Limb (tissue), 2 donors: ENCODE measurements around the gene IQSEC1.

ENCODE experiments used
- DNase-seq, 2 donors: peaks; one replicate each; pipeline ENCODE4 v3.0.0-alpha.2; 2016; ENCODE audit errors: extremely low spot score in 2 of 2

The IQSEC1 gene

DNA sequence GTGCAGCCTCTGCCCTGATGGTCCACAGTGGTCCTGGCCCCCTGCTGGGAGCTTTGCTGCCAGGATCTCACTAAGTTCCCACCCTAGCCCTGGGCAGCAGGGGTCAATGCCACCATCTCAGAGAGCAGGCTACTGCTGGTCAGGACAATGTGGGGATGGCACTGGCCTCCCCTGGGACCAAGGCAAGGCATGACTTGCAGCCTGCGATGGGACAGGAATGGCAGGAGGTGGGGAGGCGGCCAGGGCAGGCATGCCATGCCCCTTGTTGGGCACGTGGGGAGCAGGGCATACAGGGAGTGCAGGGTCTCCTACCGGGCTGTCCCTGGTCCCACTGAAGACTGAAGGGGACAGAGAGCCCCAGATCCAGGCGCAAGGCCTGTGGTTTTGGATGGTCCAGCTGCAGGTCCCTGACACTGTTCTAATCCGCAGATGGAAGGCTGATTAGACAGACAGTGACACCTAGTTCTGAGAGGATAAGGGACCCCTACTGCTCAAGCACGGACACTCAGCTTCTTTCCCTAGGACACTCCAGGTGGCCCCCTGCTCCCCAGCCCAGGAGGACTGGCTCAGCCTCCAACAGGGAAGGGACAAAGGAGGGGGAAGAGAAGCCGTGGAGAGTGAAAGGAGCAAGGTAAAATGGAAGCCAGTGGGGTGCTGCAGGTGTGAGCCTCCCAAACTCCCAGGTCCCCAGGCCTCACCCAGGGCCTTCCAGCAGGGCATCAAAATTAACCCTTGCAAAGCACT lies 162.7 kb downstream of the IQSEC1 start:
- no peak for DNase-seq

DNA sequence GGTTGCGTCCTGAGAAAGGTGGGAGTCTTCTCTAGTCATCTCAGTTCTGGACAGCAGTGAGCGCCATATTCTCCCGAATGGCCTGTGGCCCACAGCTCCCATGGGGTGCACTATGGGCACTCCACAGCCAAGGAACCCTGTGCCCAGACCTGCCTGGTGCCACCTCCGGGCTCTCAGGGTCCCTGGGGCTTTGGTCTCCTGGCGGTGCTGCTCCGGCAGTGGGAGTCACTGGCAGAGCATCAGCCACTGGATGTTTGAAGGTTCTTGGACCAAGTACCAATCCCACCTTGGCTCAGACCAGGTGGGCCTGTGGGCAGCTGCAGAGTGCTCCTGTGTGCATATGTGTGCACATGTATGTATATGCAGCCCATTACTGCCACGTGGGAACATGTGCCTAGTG lies 163.5 kb downstream of the IQSEC1 start:
- DNase-seq: no peak

DNA sequence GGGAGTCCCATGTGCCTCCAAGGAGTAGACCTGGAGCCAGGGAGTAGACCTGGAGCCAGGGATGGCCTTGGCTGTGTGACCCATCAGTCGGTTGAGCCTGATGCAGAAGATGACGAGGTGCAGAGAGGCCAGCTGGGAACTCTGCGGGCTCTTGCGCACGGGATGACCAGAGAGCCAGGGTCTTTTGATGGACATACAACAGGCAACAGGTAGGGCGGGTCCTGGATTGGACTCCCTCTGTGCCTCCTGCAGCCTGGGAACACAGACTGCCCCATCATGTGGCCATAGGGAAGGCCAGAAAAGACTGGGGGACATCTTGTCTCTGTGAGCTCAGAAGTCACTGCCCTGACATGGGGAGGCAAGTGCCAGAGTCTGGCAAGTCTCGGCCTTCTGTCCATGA lies 164.4 kb downstream of the IQSEC1 start:
- no peak for DNase-seq

DNA sequence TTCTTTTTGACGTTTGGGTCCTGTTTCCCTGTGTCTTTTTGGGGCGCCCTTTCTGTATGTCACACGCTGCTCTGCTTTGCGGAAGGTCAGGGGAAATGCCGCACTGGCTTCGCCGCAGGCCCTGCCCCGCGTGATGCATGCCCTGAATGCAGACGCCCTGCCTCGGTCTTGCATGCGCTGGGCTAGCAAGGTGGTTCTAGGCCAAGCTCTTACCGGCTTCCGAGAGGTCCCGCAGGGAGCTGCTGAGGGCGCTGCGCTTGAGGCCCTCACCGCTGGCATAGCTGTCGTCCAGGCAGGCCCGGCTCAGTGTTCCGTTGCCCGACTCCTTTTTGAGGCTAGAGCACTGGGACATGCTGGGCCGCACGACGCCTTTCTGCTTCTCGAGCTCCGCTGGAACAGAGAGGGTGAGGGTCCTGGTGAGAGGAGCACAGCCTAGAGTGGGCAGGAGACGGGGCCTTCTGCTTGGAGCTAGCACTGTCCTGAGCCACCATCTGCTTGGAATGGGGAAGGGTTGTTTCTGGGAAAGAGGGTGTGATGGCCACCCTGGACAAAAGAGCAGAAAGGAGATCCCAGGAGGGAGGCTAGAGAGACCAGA lies 165.0 kb downstream of the IQSEC1 start:
- DNase-seq: no peak

DNA sequence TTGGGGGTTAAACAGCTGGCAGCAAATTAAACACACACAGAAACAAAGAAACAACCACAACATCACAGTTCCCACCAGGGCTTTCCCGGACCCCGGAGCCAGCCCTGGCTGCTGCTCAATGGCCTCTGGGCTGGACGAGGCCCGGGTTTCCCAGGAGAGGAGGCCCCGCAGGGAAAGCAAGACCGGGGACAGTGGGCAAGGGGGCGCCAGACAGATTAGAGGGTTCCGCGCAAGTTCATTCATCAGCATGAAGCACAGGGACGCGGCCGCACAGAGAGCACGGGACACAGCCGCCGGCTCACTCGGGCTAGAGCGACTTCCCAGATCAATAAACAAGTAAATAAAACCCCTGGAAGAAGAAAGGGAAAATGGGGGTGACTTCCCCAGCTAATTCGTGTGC lies 165.5 kb downstream of the IQSEC1 start:
- DNase-seq: no peak

DNA sequence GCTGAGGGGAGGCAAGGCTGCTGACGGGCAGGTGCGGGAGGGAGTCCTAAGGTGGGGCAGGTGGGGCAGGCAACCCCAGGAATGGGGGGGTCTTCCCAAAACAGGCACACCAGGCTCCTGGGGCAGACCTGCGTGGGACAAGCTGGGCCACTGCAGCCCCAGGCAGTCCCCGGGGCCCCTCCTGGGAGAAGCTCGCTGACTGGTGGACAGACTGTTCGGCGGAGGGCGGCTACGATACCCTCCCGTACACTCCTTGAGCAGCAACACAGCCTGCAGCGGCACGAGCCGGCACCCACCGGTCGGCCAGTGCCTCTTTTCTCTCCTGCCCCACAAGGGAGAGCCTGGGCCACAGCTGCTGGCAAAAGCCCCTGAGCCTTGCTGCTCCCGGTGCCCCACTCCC lies 165.9 kb downstream of the IQSEC1 start:
- no peak for DNase-seq

DNA sequence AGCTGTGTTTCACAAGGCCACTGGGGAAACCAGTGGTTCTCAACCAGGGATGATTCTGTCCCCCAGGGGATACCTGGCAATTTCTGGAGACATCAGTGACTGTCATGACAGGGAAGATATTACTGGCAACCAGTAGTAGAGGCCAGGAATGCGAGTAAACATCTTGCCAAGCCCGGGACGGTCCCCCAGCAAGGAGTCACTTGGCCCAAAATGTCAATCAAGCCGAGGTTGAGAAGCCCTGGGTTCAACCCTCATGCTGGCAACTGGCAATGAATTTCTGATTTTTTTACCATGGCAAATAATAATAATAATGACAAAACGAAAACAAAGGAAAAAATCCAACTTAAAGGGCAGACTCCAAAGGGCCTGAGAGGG lies 166.3 kb downstream of the IQSEC1 start:
- no peak for DNase-seq

DNA sequence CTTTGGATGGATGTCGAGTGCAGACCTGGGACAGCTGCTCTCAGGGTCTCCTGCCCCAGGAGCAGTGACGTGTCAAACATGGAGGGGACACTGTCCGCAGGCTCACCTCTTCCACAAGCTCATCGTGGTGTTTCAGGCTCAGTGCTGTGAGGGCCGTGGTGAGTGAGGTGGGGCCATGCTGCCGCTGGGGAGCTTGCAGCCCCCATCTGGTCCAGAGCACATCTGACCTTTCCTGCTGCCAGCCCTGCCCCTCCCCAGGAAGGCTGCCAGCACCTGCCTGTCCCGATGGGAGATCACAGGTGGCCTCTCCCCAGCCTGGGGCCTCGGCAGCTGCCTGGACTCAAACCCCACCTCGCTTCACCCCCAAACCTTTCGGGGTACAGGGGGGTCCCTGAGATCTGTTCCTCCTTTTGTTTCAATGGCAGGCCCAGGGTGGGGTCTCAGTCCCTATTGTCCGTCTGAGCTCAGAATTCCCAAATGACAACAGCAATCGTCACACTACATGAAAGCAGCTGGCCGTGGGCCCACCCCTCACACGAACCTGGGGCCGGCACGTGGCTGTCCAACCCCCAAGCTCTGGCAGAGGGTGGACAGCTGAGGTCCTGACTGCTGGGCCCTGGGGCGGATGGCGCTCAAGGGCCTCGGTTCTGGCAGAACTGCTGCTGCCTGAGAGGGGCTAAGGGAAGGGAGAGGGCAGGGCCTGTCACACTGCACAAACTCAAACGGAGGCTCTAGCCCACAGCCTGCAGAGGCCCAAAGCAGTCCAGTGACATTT lies 166.9 kb downstream of the IQSEC1 start:
- DNase-seq: no peak

DNA sequence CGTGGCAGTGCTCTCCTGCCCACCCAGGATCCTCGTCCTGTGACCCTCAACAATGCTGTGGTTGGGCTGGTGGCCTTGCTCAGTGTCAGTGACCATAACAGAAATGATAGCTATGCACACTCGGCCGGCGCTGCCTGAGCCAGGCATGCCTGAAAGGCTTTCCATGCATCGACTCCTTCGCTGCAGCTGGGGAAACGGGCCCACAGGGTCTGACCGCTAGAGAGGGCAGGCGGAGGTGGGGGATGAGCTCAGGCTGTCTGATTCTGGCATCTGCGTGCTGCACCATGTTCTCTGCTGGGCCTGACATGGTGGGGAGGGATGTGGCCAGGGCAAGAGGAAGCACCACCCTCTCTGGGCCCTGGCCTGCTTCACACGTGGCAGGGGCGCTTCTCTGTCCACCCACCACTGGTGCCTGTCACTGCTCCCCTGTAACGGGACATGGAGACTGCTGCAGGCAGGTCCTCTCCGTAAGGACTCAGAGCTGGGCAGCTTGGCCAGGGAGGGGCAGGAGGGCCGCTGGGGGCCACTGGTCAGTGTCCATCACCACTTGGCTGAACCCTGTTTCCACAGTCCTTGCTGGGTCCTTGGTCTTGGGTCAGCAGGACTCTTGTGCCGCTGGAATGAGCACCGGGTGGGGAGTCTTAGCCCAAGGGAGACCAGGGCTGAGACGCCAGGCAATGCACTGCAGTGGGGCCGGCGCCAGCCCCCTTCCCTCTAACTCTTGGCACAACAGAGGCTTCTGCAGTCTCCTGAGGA lies 167.7 kb downstream of the IQSEC1 start:
- no peak for DNase-seq

DNA sequence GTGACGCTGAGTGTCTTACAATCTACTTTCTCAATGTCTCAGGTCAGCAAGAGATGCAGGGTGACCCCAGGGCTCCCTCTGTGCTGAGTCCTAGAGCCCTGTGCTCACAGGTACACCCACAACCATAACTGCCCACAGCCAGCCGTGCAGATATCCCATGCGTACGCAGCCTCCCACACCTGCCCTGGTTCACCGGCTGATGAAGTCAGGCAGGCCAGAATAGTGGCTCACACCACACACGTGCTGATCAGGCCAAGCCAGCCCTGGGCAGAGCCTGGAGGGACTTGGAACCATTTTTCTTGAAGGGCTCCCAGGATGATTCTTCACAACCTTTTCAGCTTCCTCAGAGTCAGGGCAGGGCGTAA lies 168.3 kb downstream of the IQSEC1 start:
- DNase-seq: no peak

DNA sequence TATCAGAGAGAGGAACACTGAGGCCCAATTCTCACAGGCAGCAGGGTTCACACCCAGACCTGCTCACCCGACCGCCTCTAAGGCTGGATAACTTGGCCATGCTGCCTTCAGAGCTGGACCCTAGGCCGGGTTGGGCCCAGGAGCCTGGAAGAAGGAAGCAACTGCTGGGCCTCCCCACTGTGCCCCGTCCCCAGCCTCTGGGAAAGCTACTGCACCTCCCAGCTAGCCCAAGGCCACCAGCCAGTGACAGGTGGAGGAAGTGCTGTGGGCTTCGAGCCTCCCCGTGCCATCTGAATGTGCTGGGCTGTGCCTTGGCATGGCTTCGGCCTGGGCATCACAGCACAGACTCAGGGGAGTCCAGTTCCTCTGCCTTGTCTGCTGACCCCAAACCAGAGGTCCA lies 169.3 kb downstream of the IQSEC1 start:
- no peak for DNase-seq

DNA sequence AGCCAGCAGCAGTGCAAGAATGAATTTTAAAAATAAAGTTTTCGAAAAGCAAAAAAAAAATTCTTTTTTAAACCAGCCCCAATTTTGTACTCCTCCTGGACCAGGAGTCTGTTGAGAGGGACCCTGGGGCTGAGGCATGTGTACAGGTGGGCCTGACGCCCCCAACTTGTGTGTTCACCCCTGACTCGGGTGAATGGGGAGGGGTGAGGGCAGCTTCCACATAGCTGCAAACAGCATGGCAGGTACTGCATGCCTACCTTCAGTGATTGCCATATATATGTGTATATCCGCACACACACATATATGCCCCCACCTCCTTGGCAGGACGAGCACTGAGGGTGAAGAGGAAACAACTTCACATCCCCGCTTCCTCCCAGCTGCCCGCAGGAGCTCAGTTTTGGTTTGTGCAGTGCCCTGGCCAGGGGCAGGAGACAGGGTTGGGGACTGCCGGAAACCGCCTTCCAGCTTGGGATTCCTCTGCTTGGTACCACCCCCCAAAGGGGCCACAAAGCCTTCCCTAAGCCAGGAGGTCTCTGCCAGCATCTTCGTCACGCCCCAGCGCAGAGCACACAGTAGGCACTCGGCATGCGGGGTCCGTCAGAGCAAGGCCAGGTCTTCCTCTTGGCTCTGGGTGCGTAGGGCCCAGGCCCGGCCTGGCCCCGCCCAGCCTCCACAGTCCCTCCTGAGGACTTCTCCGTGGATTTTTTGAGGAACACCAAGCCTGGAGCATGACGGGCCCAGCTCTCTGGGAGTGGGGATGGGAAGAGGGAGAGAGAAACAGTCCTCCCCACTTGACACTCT lies 170.0 kb downstream of the IQSEC1 start:
- no peak for DNase-seq

DNA sequence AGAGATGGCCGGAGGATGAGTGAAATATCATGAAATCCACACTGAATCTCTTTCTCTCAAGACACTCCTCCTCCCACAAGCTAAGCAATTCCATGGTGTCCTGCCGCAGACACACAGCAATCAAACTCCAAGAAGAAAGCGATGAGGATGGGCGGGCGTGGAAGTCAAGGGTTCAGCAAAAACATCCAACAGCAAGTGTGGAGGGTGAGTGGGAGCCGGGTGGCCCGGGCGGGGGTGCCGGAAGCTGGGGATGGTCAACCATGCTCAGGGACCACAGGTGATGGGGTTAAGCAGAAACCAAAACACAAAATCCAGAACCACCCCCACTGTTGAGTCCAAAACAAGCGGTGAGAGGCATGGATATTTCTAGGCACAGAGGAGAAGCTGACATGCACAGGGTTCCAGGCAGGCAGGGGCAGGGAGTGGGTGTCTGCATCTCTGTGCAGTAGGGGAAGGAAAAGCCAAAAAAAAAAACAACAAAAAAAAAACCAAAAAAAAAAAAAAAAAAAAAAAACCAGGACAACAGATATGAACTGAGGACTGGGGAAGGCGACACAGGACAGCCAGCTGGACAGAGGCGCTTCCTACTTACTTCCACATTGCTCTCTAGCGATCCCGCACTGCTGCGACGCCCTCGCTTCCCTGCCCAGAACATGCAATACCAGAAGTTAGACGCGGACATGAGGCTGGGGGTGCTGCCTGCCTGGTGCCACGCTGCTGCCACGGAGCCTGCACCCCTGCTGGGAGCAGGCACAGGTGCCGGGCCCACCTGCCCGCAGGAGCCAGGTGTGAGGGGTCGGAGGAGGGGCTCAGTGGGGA lies 170.8 kb downstream of the IQSEC1 start:
- DNase-seq: no peak

DNA sequence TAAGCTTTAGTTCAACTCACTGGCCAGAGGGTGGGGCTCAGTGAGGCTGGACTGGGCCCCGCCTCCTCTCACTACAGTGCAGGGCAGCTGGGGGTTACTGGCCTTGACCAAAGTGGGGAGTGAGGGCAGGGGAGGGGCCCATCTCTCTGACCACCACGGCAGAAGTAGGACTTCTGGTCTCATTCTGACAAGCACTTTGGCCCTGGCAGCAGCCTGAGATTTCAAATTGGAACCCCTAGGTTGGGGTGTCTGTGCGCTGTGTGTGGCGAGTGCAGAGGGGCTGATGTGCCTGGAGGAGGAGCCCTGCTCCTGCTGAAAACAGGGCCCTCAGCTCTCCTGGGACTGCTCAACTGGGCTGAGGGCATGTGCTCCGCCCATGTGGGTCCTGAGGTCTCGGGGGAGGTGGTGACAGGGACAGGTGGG lies 171.6 kb downstream of the IQSEC1 start:
- no peak for DNase-seq

DNA sequence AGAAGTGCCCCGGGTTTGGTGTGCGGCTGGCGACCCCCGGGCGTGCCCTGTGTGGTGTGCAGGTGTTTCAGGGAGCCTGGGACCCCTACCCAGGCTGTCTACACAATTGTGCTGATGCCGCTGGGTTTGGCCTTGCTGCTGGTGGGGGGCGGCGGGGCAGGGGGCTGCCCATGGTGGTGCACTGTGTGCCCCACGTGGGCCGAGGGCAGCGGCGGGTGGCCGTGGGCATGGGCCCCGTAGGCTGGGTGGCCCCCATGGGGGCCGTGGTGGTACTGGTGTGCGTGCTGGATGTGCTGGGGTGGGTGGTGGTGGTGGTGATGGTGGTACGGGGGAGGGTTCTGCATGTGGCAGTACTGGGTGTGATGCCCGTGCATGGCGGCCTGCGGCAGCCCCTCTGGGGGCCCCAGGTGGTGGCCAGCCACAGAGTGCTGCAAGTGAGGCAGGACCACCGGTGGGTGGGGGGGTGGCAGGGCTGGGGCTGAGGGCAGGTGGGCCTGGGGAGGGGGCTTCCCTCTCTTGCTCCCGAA lies 172.3 kb downstream of the IQSEC1 start:
- no peak for DNase-seq

DNA sequence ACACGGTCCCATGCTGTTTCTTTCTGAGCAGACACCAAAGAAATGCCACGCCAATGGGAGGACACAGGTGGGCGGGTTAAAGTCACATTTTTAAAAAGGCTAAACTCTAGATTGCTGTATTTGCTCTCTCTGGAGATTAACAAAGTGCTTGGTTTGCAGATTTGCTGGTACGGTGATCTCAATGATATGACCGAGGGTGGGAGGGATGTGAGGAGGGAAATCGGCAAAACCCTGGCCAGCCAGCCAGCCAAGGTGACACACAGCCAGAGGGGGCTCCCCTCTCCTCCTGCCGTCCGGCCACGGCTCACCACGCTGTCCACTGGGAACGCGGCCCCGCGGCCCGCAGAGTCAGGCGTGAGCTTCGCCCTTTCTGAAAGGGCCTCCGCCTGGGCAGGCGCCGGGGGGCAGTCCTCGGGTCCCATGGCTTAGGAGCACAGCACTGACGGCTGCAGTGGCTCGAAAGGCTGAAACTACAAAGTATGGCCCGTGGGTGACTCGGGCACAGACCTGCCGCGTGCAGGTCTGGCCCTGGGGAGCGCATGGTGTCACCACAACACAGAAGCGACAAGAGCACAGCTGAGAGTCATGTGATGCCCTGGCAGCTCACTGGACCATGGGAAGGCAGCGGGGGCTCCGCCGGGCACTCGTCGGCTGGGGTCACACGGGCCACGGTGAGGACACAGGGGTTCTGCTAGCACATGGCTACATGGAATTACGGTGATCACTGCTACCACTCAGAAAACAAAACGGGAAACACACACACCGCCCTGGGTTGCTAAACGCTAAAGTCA lies 174.1 kb downstream of the IQSEC1 start:
- no peak for DNase-seq

DNA sequence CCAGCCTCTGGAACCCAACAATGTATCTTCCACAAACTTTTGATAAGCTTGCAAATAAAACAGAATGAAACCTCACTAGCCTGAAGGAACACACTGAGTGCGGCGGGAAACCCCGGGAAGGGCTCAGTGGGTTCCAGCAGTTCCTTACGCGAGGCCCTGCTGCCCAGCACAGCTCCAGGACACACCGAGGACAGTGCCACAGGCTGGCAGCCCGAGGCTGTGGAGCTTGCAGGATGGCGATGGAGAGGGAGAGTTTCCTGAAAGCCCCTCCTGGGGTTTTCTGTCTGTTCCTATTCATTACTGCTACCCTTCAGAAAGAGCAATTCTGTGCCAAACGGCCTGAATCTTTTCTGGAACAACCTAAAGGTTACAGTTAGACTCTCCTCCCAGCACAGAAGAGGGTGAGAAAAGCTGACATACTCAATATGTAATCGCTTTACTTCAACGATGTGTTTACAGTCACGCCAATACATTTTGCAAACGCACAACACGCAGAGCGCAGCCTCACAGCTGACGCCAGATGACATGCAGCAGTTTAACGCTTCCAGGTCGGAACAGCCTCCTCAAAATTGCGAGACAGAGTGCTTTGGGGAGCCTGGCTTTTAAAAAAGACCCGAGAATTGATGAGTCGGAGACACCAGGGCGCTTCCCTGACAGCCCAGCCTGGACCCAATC lies 174.8 kb downstream of the IQSEC1 start:
- no peak for DNase-seq

DNA sequence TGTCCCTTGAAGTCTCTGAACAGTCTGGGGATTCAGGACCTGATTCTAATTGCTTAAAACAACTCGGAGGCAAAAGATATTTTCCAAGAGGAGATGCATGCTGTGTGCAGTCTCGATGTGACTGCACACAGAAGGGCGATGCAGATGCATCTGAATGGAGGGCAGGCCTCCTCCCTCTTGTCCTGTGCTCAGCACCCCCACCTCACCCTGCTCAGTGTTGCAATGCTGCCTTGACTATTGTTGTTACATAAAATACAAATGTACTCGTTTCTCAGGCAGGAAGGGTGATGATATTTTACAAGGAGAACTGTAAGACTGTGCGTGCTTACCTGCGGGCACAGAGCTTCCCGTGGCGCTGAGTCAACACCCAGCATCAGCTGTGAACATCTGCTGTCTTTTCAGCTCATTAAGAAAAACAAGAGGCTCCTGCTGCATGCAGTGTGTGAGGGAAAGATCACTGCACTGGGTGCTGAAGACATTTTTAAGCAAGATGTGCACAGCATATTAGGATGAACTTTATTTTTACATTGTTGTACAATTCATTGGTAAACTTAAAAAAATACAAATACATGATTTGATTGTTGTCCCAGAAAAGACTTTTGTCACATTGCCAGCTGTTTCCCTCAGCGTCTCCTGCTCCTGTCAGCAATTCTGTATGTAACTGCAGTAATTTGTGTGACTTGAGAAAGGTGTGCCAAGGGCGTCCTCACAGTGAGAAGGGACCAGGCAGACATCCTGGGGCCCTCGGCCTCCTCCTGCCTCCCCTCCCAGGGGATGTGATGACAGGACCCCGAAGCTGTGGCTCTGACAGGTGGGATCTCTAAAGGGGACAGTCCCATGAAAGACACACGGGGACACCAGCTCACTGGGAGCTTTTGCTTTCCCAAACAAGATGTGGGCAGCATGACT lies 175.6 kb downstream of the IQSEC1 start:
- no peak for DNase-seq
